Mononuclear cell (primary cell): ENCODE measurements around the gene ANK3. TPM values are rescaled to one million over a fixed set of nuclear protein-coding genes. Genes with fewer than 3 reads are reported as not detected.

Source experiments
- H3K27me3 ChIP-seq: 2 replicates; pipeline ENCODE4 v1.6.0; 2011; ENCODE audit warnings: low read length, control low read depth; ENCODE audit not compliant: insufficient read depth
- H3K4me1 ChIP-seq: 2 replicates; pipeline ENCODE4 v1.5.1; 2011; ENCODE audit warnings: mild to moderate bottlenecking, low read length, control low read depth; ENCODE audit not compliant: insufficient read depth
- H3K4me3 ChIP-seq: 2 replicates; pipeline ENCODE4 v1.5.1; 2011; ENCODE audit warnings: mild to moderate bottlenecking, low read length, moderate library complexity
- H3K9me3 ChIP-seq: 2 replicates; pipeline ENCODE4 v1.5.1; 2011; ENCODE audit warnings: low read depth, mild to moderate bottlenecking, control low read depth, low read length
- total RNA-seq: library from RNA; depleted of rRNA; stranded (reverse); fragments of >200 nt; gene quantifications from one replicate; pipeline ENCODE4 v1.2.3, GENCODE V29; 2012

Gene ANK3
- total RNA-seq, 1 donor, result 73.0 TPM

DNA sequence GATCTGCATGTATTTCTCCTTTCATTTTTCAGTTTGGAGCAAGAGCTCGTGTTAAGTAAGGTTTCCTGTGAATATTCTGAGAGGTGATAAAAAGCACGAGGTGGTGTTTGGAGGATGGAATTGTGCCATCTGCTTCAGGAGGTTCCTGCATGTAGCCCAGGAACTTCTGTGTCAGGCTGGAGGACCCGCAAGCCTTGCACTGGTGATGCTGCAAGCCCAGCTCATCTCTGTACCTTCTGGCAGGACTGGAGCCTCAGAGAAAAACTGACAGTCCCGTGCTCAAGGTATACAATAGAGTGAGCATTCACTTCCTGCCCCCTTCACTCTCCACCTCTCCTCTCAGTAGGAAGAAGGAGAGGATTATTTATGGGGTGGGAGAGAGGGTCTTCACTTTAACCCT lies 242.7 kb downstream of the ANK3 start:
- no peaks in the 10 kb centered on the region for H3K9me3 ChIP-seq

DNA sequence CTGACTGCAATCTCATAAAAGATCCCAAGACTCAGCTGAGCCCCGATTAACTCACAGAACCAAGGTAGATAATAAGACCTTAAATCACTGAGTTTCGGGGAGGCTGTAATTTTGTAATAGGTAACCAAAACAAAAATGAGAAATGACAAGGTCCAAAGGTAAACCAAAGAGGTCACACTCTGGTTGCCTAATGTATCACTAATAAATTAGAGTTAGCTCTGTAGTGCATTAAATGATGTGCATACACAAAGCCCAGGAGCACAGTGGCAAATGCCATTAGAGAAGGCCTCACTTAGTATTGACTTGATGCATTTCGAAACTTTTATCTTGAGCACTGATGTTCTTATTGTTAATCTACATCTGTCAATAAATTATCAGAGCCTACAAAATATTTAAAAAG lies 245.6 kb downstream of the ANK3 start:
- H3K4me3 ChIP-seq, result no peak overlapping the region
- no peaks in the 10 kb centered on the region for H3K27me3 ChIP-seq
- H3K4me1 ChIP-seq, result no peaks in the 10 kb centered on the region
- H3K9me3 ChIP-seq, result no peaks in the 10 kb centered on the region

More for the DNA sequence above, 242.7 kb downstream of the ANK3 start:
- Histone ChIP-seq H3K4me1 (no peaks in the 10 kb centered on the region), H3K27me3 (no peaks in the 10 kb centered on the region), H3K4me3 (no peak overlapping the region)

DNA sequence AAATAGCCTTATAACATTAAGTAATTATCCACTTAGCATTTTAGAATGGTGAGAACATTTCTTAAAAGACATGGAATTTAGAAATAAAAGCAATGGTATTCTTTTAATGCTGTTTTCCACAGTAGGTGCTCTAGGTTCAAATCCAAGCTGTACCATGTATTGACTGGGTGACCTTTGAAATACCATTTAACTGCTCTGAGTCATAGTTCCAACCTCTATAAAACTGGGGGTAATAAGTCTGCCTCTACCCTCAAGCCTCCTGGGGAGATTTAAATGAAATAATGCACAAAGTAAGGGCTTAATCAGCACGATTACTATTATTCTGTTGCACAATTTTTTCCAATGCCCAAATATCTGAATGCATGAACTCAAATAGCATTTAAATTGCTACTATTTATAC lies 246.9 kb downstream of the ANK3 start:
- no peaks in the 10 kb centered on the region for H3K27me3 ChIP-seq
- H3K4me1 ChIP-seq, result no peaks in the 10 kb centered on the region
- H3K9me3 ChIP-seq, result no peaks in the 10 kb centered on the region
- H3K4me3 ChIP-seq, result no peak overlapping the region

DNA sequence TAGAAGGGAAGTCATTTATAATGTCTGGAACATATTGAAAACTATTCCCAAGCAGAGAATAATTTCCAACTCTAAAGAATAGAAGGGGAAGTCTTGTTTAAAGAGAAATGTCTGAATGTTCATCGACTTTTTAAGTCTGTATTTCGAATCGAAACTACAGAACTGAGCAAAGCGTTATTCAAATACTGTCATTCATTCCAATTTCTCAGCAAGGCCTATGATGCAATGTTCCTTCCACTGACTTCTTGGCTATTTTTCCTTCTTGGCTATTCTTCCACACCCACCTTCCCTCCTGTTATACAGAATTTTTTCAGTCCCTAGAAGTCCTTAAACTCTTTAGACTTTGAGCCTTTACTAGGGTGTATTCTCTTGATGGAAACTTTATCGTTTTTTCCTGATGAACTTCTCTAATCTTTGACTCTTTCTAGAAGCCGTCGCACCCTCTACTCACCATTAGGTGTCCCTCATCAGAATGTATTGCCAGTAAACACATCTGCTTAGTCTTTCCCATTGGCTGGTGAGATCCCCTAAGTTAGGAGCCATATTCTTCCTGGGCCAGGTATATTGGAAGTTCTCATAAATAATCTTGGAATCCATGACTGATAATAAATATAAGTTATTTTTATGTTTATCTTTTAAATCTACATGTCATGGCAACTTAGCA lies 247.6 kb downstream of the ANK3 start:
- Histone ChIP-seq H3K9me3 (no peaks in the 10 kb centered on the region), H3K27me3 (no peaks in the 10 kb centered on the region), H3K4me3 (no peak overlapping the region), H3K4me1 (no peaks in the 10 kb centered on the region)

DNA sequence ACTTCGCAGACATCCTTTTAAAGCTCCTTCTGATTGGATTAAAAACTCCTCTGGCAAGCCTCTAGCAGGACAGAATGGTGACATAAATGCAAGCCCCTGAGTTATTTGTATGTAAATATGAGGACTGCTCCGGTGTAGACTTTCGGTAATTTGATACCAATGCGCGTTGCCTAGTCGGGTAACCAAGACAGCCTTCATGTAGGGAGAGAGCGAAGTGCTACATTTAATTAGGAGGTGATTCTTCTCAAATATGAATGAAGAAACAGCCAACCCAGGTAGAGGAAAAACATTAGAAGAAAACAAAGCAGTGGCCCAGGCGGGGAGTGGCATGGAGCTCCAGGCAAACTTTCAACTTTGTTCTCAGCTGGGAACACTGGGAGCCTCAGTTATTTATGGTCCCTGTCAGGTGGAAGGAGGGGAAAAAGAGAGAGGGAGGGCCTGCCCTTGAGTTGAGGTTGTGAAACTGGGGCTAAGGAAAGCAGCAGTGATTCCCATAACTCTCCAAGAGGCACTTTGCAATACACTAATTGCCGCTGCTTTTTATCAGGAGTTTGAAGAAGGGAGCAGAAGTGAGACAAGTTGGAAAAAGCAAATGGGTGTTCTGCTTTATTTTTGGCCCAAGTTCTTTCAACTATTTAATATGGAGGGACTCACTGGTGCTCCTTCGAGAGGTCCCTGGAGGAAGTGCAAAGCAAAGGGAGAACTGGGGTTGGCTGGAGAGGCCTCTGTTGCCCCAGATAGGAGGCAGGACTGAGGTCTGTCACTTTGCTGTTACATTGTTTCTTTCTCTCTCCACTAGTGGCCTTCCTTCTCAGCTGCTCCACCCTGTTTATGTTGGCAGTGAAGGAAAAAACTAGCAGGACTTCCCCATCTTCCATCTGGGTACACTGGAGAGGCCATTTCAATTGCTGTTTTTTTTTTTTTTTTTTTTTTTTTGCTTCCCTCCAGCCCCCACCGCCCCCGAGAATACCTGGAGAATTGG lies 248.7 kb downstream of the ANK3 start:
- Histone ChIP-seq H3K4me3 (no peak overlapping the region), H3K4me1 (no peaks in the 10 kb centered on the region), H3K9me3 (no peaks in the 10 kb centered on the region), H3K27me3 (no peaks in the 10 kb centered on the region)

DNA sequence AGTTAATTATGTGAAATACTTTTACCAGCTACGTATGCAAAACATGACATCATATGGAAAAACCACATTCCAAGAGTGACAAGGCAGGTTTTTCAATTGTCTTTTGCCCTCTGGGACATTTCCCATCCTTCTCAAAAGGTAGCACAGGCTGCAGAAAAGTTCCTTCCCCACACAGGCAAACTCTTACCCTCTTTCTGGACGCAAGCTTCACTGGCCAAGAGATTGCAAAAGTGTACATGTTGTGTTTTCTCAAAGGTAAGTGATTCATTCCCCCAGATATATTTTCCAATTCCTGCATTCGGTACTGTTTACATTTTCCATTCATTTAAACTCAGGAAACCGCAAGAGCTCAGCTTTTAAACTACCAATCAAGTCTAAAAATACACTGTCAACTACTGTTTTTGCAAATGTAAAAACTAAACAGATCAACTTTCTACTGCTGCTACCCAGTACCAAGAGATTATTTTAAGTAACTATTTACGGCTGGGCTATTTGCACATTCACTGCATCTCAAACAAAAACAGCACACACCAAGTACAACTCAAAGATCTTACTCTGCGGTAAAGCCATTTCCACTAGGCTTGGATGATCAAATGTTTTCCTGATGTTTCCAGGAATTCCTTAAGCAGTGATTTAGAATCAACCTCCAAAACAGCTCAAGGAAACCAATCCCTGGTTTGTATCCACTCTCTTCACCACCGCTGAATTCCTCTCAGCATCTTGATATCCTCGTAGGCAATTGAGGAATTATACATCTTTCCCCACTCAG lies 249.7 kb downstream of the ANK3 start:
- H3K9me3 ChIP-seq, result no peaks in the 10 kb centered on the region
- no peak overlapping the region for H3K4me3 ChIP-seq
- H3K27me3 ChIP-seq, result no peaks in the 10 kb centered on the region
- no peaks in the 10 kb centered on the region for H3K4me1 ChIP-seq

DNA sequence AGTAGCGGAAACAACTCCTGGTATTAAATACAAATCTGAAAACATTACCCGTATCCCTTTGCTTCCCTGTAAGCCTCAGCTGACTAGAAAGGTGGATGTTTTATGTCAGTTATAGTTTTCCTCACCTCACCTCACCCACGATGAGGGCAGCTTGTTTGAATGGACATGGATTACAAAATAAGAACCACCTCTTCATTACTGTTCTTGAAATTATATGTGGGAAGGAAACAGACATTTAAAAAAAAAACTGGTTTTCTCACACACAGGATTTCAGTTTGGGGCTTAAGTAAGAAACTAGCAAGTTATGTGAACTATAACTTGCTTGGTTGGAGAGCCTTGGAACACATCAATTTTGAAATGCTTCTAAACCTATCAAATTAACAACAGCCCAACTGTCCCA lies 250.4 kb downstream of the ANK3 start:
- Histone ChIP-seq H3K4me1 (no peaks in the 10 kb centered on the region), H3K27me3 (no peaks in the 10 kb centered on the region), H3K9me3 (no peaks in the 10 kb centered on the region), H3K4me3 (no peak overlapping the region)

DNA sequence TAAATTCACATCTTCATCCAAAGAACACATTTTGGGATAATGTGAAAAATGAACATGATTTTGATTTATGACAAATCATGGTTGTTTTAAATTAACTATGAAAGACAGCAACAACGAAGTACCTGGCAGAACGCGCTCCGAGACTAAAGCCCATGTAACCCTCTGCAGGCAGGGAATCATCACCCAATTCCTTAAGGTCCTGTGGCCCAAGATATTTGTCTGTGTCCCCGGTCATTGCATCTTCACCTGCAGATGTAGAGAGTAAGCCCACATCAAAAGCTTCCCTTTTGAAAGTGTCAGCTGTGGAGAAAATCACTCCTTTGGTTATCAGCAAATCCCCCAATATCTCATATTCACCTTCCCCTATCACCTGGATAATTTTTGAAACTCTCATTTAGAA lies 250.8 kb downstream of the ANK3 start:
- Histone ChIP-seq H3K27me3 (no peaks in the 10 kb centered on the region), H3K4me3 (no peak overlapping the region), H3K9me3 (no peaks in the 10 kb centered on the region), H3K4me1 (no peaks in the 10 kb centered on the region)

DNA sequence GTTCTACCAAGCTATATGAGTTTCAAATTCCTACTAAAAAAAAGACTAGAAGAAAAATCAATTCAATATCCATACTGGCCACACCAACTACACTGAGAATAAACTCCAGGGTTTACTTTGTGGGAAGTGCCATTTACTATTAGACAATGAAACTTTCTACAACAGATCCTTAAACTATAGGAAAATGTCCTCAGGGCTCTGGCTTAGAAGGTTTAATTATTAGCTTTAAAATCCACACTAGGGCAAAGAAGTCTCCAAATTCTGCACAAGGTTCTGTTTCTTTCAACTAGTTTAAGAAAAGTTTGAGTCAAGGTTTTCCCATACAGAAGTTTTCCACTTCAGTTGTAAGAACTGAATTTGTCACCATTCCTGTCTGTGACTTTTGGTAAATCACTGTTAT lies 251.6 kb downstream of the ANK3 start:
- Histone ChIP-seq H3K4me3 (no peak overlapping the region), H3K27me3 (no peaks in the 10 kb centered on the region), H3K9me3 (no peaks in the 10 kb centered on the region), H3K4me1 (no peaks in the 10 kb centered on the region)

DNA sequence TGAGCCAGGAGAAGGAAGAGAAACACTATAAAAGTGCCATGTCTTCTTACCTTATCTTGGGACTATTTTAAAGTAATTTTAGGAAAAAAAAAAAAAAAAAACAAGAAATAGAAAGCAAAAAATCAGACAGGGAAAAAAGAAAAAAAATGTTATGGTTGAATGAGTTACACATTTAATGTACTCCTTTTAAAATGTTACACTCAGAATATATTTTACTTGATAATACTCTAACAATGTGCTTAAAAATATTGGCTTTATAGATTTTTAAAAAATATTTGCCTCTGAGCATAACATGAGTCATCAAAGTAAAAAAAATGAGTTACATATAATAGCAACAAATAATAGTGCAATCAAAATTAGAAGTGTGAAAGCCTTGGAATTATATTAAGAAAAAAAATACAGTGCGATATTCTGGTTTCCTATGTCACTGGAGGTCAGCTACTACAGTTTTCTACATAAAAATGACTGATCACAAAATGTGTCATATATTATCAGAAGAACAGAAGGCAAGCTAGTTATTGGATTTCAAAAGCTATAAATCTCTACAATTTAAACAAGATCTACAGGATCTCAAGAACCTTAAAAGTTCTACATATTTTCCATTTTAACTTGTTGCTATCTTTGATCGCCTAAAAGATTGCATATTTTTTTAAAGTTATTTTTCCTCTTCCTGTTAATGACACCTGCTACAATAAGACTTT lies 252.2 kb downstream of the ANK3 start:
- Histone ChIP-seq H3K9me3 (no peaks in the 10 kb centered on the region), H3K4me3 (no peak overlapping the region), H3K27me3 (no peaks in the 10 kb centered on the region), H3K4me1 (no peaks in the 10 kb centered on the region)

DNA sequence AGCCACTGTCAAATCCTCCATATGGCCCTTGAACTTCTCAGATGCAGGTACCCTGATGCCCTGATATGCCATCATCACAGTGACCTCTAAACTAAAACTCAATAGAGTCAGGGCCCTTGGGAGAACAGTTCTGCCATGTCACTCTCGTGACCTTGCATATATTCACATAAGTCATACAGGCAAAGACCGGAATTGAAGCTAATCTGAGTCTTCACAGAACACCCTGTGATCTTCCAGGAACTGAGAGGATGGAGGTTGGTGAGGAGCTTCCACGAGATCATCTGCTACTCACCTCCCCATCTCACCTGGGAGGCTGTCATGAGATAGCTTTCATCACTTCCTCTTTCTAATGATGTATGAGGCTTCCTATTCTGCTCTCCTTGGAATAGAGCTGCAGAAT lies 254.7 kb downstream of the ANK3 start:
- Histone ChIP-seq H3K27me3 (no peaks in the 10 kb centered on the region), H3K4me3 (no peak overlapping the region), H3K4me1 (no peaks in the 10 kb centered on the region), H3K9me3 (no peaks in the 10 kb centered on the region)

DNA sequence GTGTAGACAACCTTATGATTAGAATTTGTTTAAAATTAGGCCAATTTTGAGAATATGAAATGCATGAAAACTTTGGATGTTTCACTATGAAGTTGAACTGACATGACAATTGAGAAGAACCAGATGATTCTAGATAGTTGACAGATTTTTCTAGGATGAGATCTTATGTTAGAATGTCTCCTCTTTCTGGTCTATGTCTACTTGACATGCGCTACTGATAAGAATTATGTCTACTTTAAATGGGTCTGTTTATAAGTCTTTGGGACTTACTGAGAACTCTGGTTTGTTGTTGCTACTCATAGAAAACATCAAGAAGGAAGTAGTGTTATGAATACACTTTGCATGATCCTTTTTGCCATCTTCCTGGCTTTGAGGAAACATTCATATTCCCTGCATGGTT lies 255.1 kb downstream of the ANK3 start:
- no peaks in the 10 kb centered on the region for H3K9me3 ChIP-seq
- H3K4me1 ChIP-seq, result no peaks in the 10 kb centered on the region
- no peaks in the 10 kb centered on the region for H3K27me3 ChIP-seq
- no peak overlapping the region for H3K4me3 ChIP-seq

DNA sequence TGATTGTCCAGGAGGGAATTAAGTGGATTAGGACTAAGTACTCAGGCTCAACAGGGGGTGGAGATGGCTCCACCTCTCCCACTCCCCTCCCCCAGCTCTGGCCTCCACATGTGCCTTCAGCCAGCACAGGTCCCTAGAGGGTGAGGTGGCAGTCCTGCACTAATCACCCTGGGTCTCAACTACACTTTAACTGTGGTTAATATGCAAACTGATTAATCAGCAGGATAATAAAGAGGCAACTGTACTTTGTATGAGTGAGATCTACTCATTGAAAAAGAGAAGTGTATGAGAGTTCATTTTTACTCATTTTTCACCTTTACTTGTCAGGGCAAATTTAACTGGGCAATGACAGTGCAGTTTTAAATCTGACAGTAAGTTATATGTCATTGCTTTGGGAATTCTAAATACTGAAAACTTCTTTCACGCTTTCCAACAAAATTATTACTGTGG lies 259.5 kb downstream of the ANK3 start:
- no peaks in the 10 kb centered on the region for H3K4me1 ChIP-seq
- no peak overlapping the region for H3K4me3 ChIP-seq
- H3K9me3 ChIP-seq, result no peaks in the 10 kb centered on the region

DNA sequence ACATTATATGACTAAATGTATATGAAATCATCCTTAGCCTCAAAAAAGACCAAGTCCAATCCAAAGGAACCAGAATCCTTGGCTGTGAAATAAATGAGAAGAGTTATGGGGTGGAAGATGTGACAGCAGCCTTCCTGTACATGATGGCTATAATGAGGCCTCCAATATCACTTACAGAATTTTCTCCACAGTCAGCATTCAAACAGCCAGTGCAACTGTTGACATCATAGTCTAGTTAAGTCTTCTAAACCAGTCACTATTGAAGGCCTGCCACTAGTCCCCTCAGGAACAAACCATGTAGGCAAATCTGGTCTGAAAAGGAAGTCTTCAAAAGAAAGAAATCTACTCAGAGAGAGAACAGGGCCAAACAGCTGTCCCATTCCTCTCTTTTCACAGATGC lies 263.8 kb downstream of the ANK3 start:
- H3K4me1 ChIP-seq, result no peaks in the 10 kb centered on the region
- H3K27me3 ChIP-seq, result no peaks in the 10 kb centered on the region
- H3K9me3 ChIP-seq, result no peaks in the 10 kb centered on the region
- H3K4me3 ChIP-seq, result no peak overlapping the region

More for the DNA sequence above, 259.5 kb downstream of the ANK3 start:
- H3K27me3 ChIP-seq, result no peaks in the 10 kb centered on the region
